ENCODE data around the gene FER.
"Not testable (repeated sequence)": the region's sequence is repeated elsewhere in the genome, so short reads cannot be mapped to it uniquely, and the experiment has no call there.

DNA sequence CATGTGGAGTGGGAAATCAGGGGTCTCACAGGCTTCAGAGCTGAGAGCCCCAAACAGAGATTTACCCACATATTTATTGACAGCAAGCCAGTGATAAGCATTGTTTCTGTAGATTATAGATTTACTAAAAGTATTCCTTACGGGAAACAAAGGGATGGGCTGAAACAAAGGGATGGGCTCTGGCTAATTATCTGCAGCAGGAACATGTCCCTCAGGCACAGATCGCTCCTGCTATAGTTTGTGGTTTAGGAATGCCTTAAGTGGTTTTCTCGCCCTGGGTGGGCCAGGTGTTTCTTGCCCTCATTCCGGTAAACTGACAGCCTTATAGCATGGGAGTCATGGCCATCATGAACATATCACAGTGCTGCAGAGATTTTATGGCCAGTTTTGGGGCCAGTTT, 36.9 kb downstream of the FER start:
- TF ChIP-seq EZH2 (IDR thresholded peaks at IDR 0.05; ENCODE audit: low read length) = not testable (repeated sequence)
- TF ChIP-seq, protein P1, sequence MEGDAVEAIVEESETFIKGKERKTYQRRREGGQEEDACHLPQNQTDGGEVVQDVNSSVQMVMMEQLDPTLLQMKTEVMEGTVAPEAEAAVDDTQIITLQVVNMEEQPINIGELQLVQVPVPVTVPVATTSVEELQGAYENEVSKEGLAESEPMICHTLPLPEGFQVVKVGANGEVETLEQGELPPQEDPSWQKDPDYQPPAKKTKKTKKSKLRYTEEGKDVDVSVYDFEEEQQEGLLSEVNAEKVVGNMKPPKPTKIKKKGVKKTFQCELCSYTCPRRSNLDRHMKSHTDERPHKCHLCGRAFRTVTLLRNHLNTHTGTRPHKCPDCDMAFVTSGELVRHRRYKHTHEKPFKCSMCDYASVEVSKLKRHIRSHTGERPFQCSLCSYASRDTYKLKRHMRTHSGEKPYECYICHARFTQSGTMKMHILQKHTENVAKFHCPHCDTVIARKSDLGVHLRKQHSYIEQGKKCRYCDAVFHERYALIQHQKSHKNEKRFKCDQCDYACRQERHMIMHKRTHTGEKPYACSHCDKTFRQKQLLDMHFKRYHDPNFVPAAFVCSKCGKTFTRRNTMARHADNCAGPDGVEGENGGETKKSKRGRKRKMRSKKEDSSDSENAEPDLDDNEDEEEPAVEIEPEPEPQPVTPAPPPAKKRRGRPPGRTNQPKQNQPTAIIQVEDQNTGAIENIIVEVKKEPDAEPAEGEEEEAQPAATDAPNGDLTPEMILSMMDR (optimal IDR thresholded peaks at IDR 0.05 in 1 of 3, IDR thresholded peaks at IDR 0.05 in 1 of 3, conservative IDR thresholded peaks at IDR 0.05 in 1 of 3; ENCODE audit: extremely low read depth in 1 of 3, insufficient read depth in 2 of 3, low read length in 3 of 3) = not testable (repeated sequence)

All from keratinocyte (primary cell).